Naive thymus-derived CD4-positive, alpha-beta T cell (primary cell): Measurements from ENCODE around the gene WSB1. TPM values are rescaled to one million over a fixed set of nuclear protein-coding genes. Genes with fewer than 3 reads are reported as not detected.

Experiments
- ATAC-seq: fragments of 150-1000 bp; cut with Tn5 transposase; 2 replicates; pipeline ENCODE4 v1.10.0; 2021; ENCODE audit warnings: mild to moderate bottlenecking, moderate library complexity
- CTCF ChIA-PET: fragments of 350-600 bp; sonication (Branson Sonifier 250); formaldehyde crosslinking; loops from one replicate; lab custom pipeline; 2021; ENCODE audit warnings: antibody characterized with exemption; lab: Charles Lee
- POLR2A ChIA-PET: fragments of 350-600 bp; sonication (Branson Sonifier 250); formaldehyde crosslinking; loops from one replicate; lab custom pipeline; 2021; ENCODE audit warnings: antibody characterized with exemption, inconsistent platforms; lab: Charles Lee
- DNase-seq, 9 donors: peaks; one replicate each; pipeline versions ENCODE4 v3.0.0 to v3.0.0-alpha.2; 2020 to 2022; ENCODE audit warnings: mixed read lengths in 1 of 9
- H3K27ac ChIP-seq: one replicate; pipeline ENCODE4 v1.7.0; 2013; ENCODE audit warnings: mild to moderate bottlenecking, low read depth, low read length, moderate library complexity
- H3K27me3 ChIP-seq, 2 donors: one replicate each; pipeline ENCODE4 v1.7.0; 2013; ENCODE audit warnings: low read length in 2 of 2, mild to moderate bottlenecking in 2 of 2, moderate library complexity in 2 of 2; ENCODE audit not compliant: control insufficient read depth in 2 of 2, insufficient read depth in 2 of 2
- H3K36me3 ChIP-seq, 3 experiments: 1 replicate in 2 of 3; 2 replicates in 1 of 3; pipeline ENCODE4 v1.7.0; 2013; ENCODE audit warnings: low read length in 3 of 3, mild to moderate bottlenecking in 3 of 3, moderate library complexity in 1 of 3; ENCODE audit not compliant: insufficient read depth in 3 of 3, control insufficient read depth in 2 of 3
- H3K4me1 ChIP-seq, 2 donors: one replicate each; pipeline ENCODE4 v1.7.0; 2013; ENCODE audit warnings: low read length in 2 of 2, mild to moderate bottlenecking in 2 of 2, moderate library complexity in 1 of 2; ENCODE audit not compliant: control insufficient read depth in 2 of 2, insufficient read depth in 2 of 2
- H3K4me3 ChIP-seq: 2 replicates; pipeline ENCODE4 v1.7.0; 2013; ENCODE audit warnings: mild to moderate bottlenecking, low read length
- H3K9me3 ChIP-seq, 3 experiments: 1 replicate in 2 of 3; 2 replicates in 1 of 3; pipeline ENCODE4 v1.7.0; 2013; ENCODE audit warnings: low read length in 3 of 3; ENCODE audit not compliant: control insufficient read depth in 2 of 3
- H3K27ac Mint-ChIP-seq, 9 donors: one replicate each; pipeline ENCODE4 v1.8.0; 2020 to 2022; ENCODE audit warnings: mixed read lengths in 9 of 9, mild to moderate bottlenecking in 8 of 9, moderate library complexity in 5 of 9, inconsistent platforms in 2 of 9
- H3K27me3 Mint-ChIP-seq, 5 donors: one replicate each; pipeline ENCODE4 v1.8.0; 2021 to 2022; ENCODE audit warnings: mixed read lengths in 5 of 5, mild to moderate bottlenecking in 1 of 5
- H3K36me3 Mint-ChIP-seq, 5 donors: one replicate each; pipeline ENCODE4 v1.8.0; 2020 to 2022; ENCODE audit warnings: mixed read lengths in 5 of 5, mild to moderate bottlenecking in 3 of 5, inconsistent platforms in 1 of 5
- H3K4me1 Mint-ChIP-seq, 7 donors: one replicate each; pipeline ENCODE4 v1.8.0; 2020 to 2022; ENCODE audit warnings: mixed read lengths in 7 of 7, mild to moderate bottlenecking in 3 of 7, inconsistent platforms in 1 of 7
- H3K4me3 Mint-ChIP-seq, 10 donors: one replicate each; pipeline ENCODE4 v1.8.0; 2020 to 2022; ENCODE audit warnings: mild to moderate bottlenecking in 10 of 10, mixed read lengths in 10 of 10, moderate library complexity in 6 of 10, inconsistent platforms in 2 of 10
- H3K9me3 Mint-ChIP-seq, 11 donors: one replicate each; pipeline ENCODE4 v1.8.0; 2020 to 2022; ENCODE audit warnings: mixed read lengths in 11 of 11, mild to moderate bottlenecking in 4 of 11, inconsistent platforms in 1 of 11, moderate library complexity in 1 of 11
- intact Hi-C, 2 donors: fragments of 100-400 bp; cut with micrococcal nuclease; formaldehyde crosslinking; loops; one replicate each; pipeline ENCODE4 v1.15.1; 2023
- polyA plus RNA-seq, 2 donors: library from polyadenylated mRNA; unstranded; fragments of 300-500 nt; fragmentation: Illumina TruSeq; gene quantifications; one replicate each; pipeline ENCODE4 v1.2.3, GENCODE V29; 2021
- total RNA-seq, 6 experiments: library from RNA in 5 of 6; stranded (reverse) in 5 of 6; gene quantifications; 1 replicate in 5 of 6; 2 replicates in 1 of 6; pipeline ENCODE4 v1.2.3 and lab custom pipeline; 2021 to 2026

WSB1 gene
- total and polyA plus RNA-seq, 7 experiments from 2014 or later, result 110 to 204 (median 140) TPM

- peaks cover 0 to 33% (median 3%) of the 10 kb centered on the region in 3 experiments for H3K36me3 ChIP-seq
- ATAC-seq (no peak), DNase-seq (no peak)
- intact Hi-C loops, result no loop called here
- no peaks in the 10 kb centered on the region for H3K9me3 Mint-ChIP-seq
- POLR2A ChIA-PET, result no interaction called here
- H3K4me3 Mint-ChIP-seq, result no peak overlapping the region
- peak overlapping the region in 3 of 9 donors; percentile 6 to 32 (median 28) for H3K27ac Mint-ChIP-seq
- H3K27me3 Mint-ChIP-seq, result no peaks in the 10 kb centered on the region
- H3K9me3 ChIP-seq, result no peaks in the 10 kb centered on the region
- H3K4me3 ChIP-seq, result no peak overlapping the region
- no peak overlapping the region for H3K27ac ChIP-seq
- H3K4me1 ChIP-seq, result no peaks in the 10 kb centered on the region
- no peaks in the 10 kb centered on the region for H3K27me3 ChIP-seq
- CTCF ChIA-PET, result no interaction called here
- peaks cover 10 to 37% (median 21%) of the 10 kb centered on the region in 5 donors for H3K36me3 Mint-ChIP-seq
- H3K4me1 Mint-ChIP-seq, result peaks cover 0 to 6% (median 0%) of the 10 kb centered on the region in 7 donors
These were observed 24.7 kb downstream of the WSB1 start for GRCh38 chr17:27318633-27319032.

- no peaks in the 10 kb centered on the region for H3K9me3 ChIP-seq
- DNase-seq (no peak), ATAC-seq (peak; percentile 21)
- no peak overlapping the region for H3K27ac ChIP-seq
- intact Hi-C loops, result no loop called here
- Mint-ChIP-seq H3K4me1 (peaks cover 0 to 6% (median 0%) of the 10 kb centered on the region in 7 donors), H3K27me3 (no peaks in the 10 kb centered on the region), H3K36me3 (peaks cover 8 to 32% (median 16%) of the 10 kb centered on the region in 5 donors), H3K27ac (peak overlapping the region in 2 of 9 donors; percentile 0 to 49), H3K4me3 (no peak overlapping the region), H3K9me3 (no peaks in the 10 kb centered on the region)
- no peaks in the 10 kb centered on the region for H3K4me1 ChIP-seq
- H3K36me3 ChIP-seq, result peaks cover 0 to 23% (median 3%) of the 10 kb centered on the region in 3 experiments
- POLR2A ChIA-PET, result interaction anchor here (1.1 kb wide), 1 partner anchor 25 kb away, joined by 3 read pairs; the partner anchor contains the start of gene WSB1
- H3K4me3 ChIP-seq, result no peak overlapping the region
- no peaks in the 10 kb centered on the region for H3K27me3 ChIP-seq
- CTCF ChIA-PET, result interaction anchor here (0.9 kb wide), 1 partner anchor 13 kb away, joined by 4 read pairs; no protein-coding TSS in a partner anchor
These were observed 25.8 kb downstream of the WSB1 start for GRCh38 chr17:27319541-27320221.

- peaks cover 3 to 28% (median 11%) of the 10 kb centered on the region in 5 donors for H3K36me3 Mint-ChIP-seq
- Histone ChIP-seq H3K27me3 (no peaks in the 10 kb centered on the region), H3K4me3 (no peak overlapping the region), H3K4me1 (no peaks in the 10 kb centered on the region), H3K9me3 (no peaks in the 10 kb centered on the region), H3K27ac (no peak overlapping the region), H3K36me3 (peaks cover 0 to 18% (median 3%) of the 10 kb centered on the region in 3 experiments)
- no peaks in the 10 kb centered on the region for H3K9me3 Mint-ChIP-seq
- H3K4me1 Mint-ChIP-seq, result peaks cover 0 to 6% (median 0%) of the 10 kb centered on the region in 7 donors
- no peak overlapping the region for H3K4me3 Mint-ChIP-seq
- ATAC-seq, result no peak
- DNase-seq, result no peak
- intact Hi-C loops, result no loop called here
- POLR2A ChIA-PET, result interaction anchor here (1.1 kb wide), 1 partner anchor 26 kb away, joined by 3 read pairs; the partner anchor contains the start of gene WSB1
- CTCF ChIA-PET, result interaction anchor here (0.9 kb wide), 1 partner anchor 13 kb away, joined by 4 read pairs; no protein-coding TSS in a partner anchor
- H3K27ac Mint-ChIP-seq, result peak overlapping the region in 3 of 9 donors; percentile 13 to 68 (median 28)
- no peaks in the 10 kb centered on the region for H3K27me3 Mint-ChIP-seq
These were observed 26.3 kb downstream of the WSB1 start for GRCh38 chr17:27320222-27320560.

- Histone ChIP-seq H3K27me3 (no peaks in the 10 kb centered on the region), H3K9me3 (no peaks in the 10 kb centered on the region), H3K4me1 (no peaks in the 10 kb centered on the region), H3K36me3 (peaks cover 0 to 8% (median 3%) of the 10 kb centered on the region in 3 experiments), H3K4me3 (no peak overlapping the region), H3K27ac (no peak overlapping the region)
- no peaks in the 10 kb centered on the region for H3K27me3 Mint-ChIP-seq
- no peak overlapping the region for H3K27ac Mint-ChIP-seq
- CTCF ChIA-PET, result no interaction called here
- H3K4me3 Mint-ChIP-seq, result no peak overlapping the region
- DNase-seq (no peak), ATAC-seq (no peak)
- intact Hi-C loops, result no loop called here
- POLR2A ChIA-PET, result interaction anchor here (2.0 kb wide), 1 partner anchor 27 kb away, joined by 6 read pairs; the partner anchor contains the start of gene WSB1
- H3K9me3 Mint-ChIP-seq, result no peaks in the 10 kb centered on the region
- peaks cover 0 to 20% (median 5%) of the 10 kb centered on the region in 5 donors for H3K36me3 Mint-ChIP-seq
- peaks cover 0 to 6% (median 0%) of the 10 kb centered on the region in 7 donors for H3K4me1 Mint-ChIP-seq
These were observed 27.5 kb downstream of the WSB1 start for GRCh38 chr17:27321372-27321771.

- Histone ChIP-seq H3K4me1 (no peaks in the 10 kb centered on the region), H3K36me3 (peaks cover 0 to 8% (median 0%) of the 10 kb centered on the region in 3 experiments), H3K9me3 (no peaks in the 10 kb centered on the region), H3K27me3 (no peaks in the 10 kb centered on the region), H3K27ac (no peak overlapping the region), H3K4me3 (no peak overlapping the region)
- Mint-ChIP-seq H3K4me1 (peaks cover 0 to 6% (median 0%) of the 10 kb centered on the region in 7 donors), H3K27me3 (no peaks in the 10 kb centered on the region), H3K36me3 (peaks cover 0 to 13% (median 4%) of the 10 kb centered on the region in 5 donors), H3K27ac (no peak overlapping the region), H3K4me3 (no peak overlapping the region), H3K9me3 (no peaks in the 10 kb centered on the region)
- ChIA-PET CTCF (no interaction called here), POLR2A (interaction anchor here (2.0 kb wide), 1 partner anchor 28 kb away, joined by 6 read pairs; the partner anchor contains the start of gene WSB1)
- no peak for ATAC-seq
- DNase-seq, result no peak
- intact Hi-C loops, result no loop called here
These were observed 28.1 kb downstream of the WSB1 start for GRCh38 chr17:27322026-27322425.

GRCh38 chr17:27322690-27323508 is 29.0 kb downstream of the WSB1 start:
- Histone ChIP-seq H3K27ac (no peak overlapping the region), H3K9me3 (no peaks in the 10 kb centered on the region), H3K4me1 (no peaks in the 10 kb centered on the region), H3K27me3 (no peaks in the 10 kb centered on the region), H3K36me3 (peaks cover 0 to 8% (median 0%) of the 10 kb centered on the region in 3 experiments), H3K4me3 (no peak overlapping the region)
- Mint-ChIP-seq H3K4me1 (peaks cover 0 to 6% (median 0%) of the 10 kb centered on the region in 7 donors), H3K9me3 (no peaks in the 10 kb centered on the region), H3K36me3 (peaks cover 0 to 13% (median 4%) of the 10 kb centered on the region in 5 donors), H3K4me3 (no peak overlapping the region), H3K27ac (peak overlapping the region in 1 of 9 donors; percentile 38), H3K27me3 (peaks cover 0 to under 1% (median 0%) of the 10 kb centered on the region in 5 donors)
- DNase-seq (no peak), ATAC-seq (no peak)
- ChIA-PET POLR2A (interaction anchor here (0.5 to 2.0 kb wide), 3 partner anchors 28 to 66 kb away, joined by 4 to 6 read pairs (median 5); partner anchors contain the start of gene WSB1), CTCF (no interaction called here)
- intact Hi-C loops, result no loop called here
